CD8-positive, alpha-beta memory T cell (primary cell): ENCODE results near the gene ELK4. TPM values are rescaled to one million over a fixed set of nuclear protein-coding genes. Genes with fewer than 3 reads are reported as not detected.
"Not testable (repeated sequence)": the region's sequence is repeated elsewhere in the genome, so short reads cannot be mapped to it uniquely, and the experiment has no call there.

Experiments used
- CTCF ChIA-PET: fragments of 350-600 bp; sonication (Branson Sonifier 250); formaldehyde crosslinking; loops from one replicate; lab custom pipeline; 2021; ENCODE audit warnings: antibody characterized with exemption; lab: Charles Lee
- POLR2A ChIA-PET: fragments of 350-600 bp; sonication (Branson Sonifier 250); formaldehyde crosslinking; loops from one replicate; lab custom pipeline; 2021; ENCODE audit warnings: antibody characterized with exemption; lab: Charles Lee
- DNase-seq, 5 donors: peaks; one replicate each; pipeline versions ENCODE4 v3.0.0 to v3.0.0-alpha.2; 2020 to 2022; ENCODE audit warnings: mixed read lengths in 1 of 5
- H3K27ac ChIP-seq: one replicate; pipeline ENCODE4 v1.7.0; 2013; ENCODE audit warnings: low read depth, mild to moderate bottlenecking, low read length, moderate library complexity
- H3K27me3 ChIP-seq: 2 replicates; pipeline ENCODE4 v1.7.0; 2013; ENCODE audit warnings: low read length, mild to moderate bottlenecking; ENCODE audit not compliant: insufficient read depth, poor library complexity, severe bottlenecking
- H3K36me3 ChIP-seq: 2 replicates; pipeline ENCODE4 v1.7.0; 2013; ENCODE audit warnings: mild to moderate bottlenecking, low read length, moderate library complexity; ENCODE audit not compliant: insufficient read depth
- H3K4me1 ChIP-seq: 2 replicates; pipeline ENCODE4 v1.7.0; 2013; ENCODE audit warnings: mild to moderate bottlenecking, low read length, moderate library complexity; ENCODE audit not compliant: insufficient read depth
- H3K4me3 ChIP-seq: 2 replicates; pipeline ENCODE4 v1.7.0; 2013; ENCODE audit warnings: mild to moderate bottlenecking, low read length
- H3K9me3 ChIP-seq: 2 replicates; pipeline ENCODE4 v1.7.0; 2013; ENCODE audit warnings: mild to moderate bottlenecking, low read length
- H3K27ac Mint-ChIP-seq, 8 donors: one replicate each; pipeline ENCODE4 v1.8.0; 2020 to 2021; ENCODE audit warnings: mixed read lengths in 8 of 8, mild to moderate bottlenecking in 6 of 8, inconsistent platforms in 3 of 8, moderate library complexity in 3 of 8
- H3K27me3 Mint-ChIP-seq, 2 donors: one replicate each; pipeline ENCODE4 v1.8.0; 2020 to 2021; ENCODE audit warnings: mixed read lengths in 2 of 2, mild to moderate bottlenecking in 1 of 2, moderate library complexity in 1 of 2
- H3K36me3 Mint-ChIP-seq, 3 donors: one replicate each; pipeline ENCODE4 v1.8.0; 2020 to 2021; ENCODE audit warnings: mixed read lengths in 3 of 3, inconsistent platforms in 1 of 3, mild to moderate bottlenecking in 1 of 3
- H3K4me1 Mint-ChIP-seq, 3 donors: one replicate each; pipeline ENCODE4 v1.8.0; 2020 to 2021; ENCODE audit warnings: mixed read lengths in 3 of 3, inconsistent platforms in 1 of 3, mild to moderate bottlenecking in 1 of 3
- H3K4me3 Mint-ChIP-seq, 7 donors: one replicate each; pipeline ENCODE4 v1.8.0; 2020 to 2021; ENCODE audit warnings: mixed read lengths in 7 of 7, mild to moderate bottlenecking in 6 of 7, moderate library complexity in 4 of 7, inconsistent platforms in 2 of 7
- H3K9me3 Mint-ChIP-seq, 5 donors: one replicate each; pipeline ENCODE4 v1.8.0; 2020 to 2022; ENCODE audit warnings: mixed read lengths in 5 of 5, mild to moderate bottlenecking in 3 of 5, moderate library complexity in 2 of 5, inconsistent platforms in 1 of 5
- polyA plus RNA-seq: library from polyadenylated mRNA; unstranded; fragments of 300-500 nt; fragmentation: Illumina TruSeq; gene quantifications from one replicate; pipeline ENCODE4 v1.2.3, GENCODE V29; 2021
- total RNA-seq, 2 experiments: library from RNA; stranded (reverse); gene quantifications; one replicate each; pipeline ENCODE4 v1.2.3, GENCODE V29; 2021

Gene ELK4
- total and polyA plus RNA-seq, 3 experiments from 2014 or later = 6.1 to 88.7 (median 83.3) TPM

- CTCF ChIA-PET = interaction anchor here (0.7 to 1.9 kb wide), 3 partner anchors 13 to 66 kb away, joined by 3 to 10 read pairs (median 10); no protein-coding TSS in a partner anchor
- no peaks in the 10 kb centered on the region for H3K27me3 ChIP-seq
- no peak overlapping the region for H3K27ac ChIP-seq
- H3K27me3 Mint-ChIP-seq = peaks cover 9 to 21% of the 10 kb centered on the region in 2 donors
- H3K9me3 ChIP-seq = no peaks in the 10 kb centered on the region
- H3K36me3 ChIP-seq = no peaks in the 10 kb centered on the region
- no peak for DNase-seq
- no peaks in the 10 kb centered on the region for H3K36me3 Mint-ChIP-seq
- H3K4me3 Mint-ChIP-seq = no peak overlapping the region
- H3K4me3 ChIP-seq = no peak overlapping the region
- POLR2A ChIA-PET = interaction anchor here (0.7 kb wide), 1 partner anchor 394 kb away, joined by 5 read pairs; no protein-coding TSS in a partner anchor
- no peak overlapping the region for H3K27ac Mint-ChIP-seq
- H3K4me1 ChIP-seq = no peaks in the 10 kb centered on the region
- H3K9me3 Mint-ChIP-seq = no peaks in the 10 kb centered on the region
- H3K4me1 Mint-ChIP-seq = no peaks in the 10 kb centered on the region
Measured at GRCh38 chr1:205645519-205645918, 13.7 kb upstream of the ELK4 start.

GRCh38 chr1:205642679-205643307, 11.0 kb upstream of the ELK4 start:
- Mint-ChIP-seq H3K36me3 (no peaks in the 10 kb centered on the region), H3K9me3 (no peaks in the 10 kb centered on the region), H3K27me3 (peaks cover 15 to 41% of the 10 kb centered on the region in 2 donors), H3K4me3 (no peak overlapping the region), H3K27ac (peak overlapping the region in 1 of 8 donors; percentile 52), H3K4me1 (no peaks in the 10 kb centered on the region)
- ChIA-PET POLR2A (no interaction called here), CTCF (interaction anchor here (1.1 to 1.7 kb wide), 3 partner anchors 10 to 334 kb away, joined by 3 to 7 read pairs (median 4); partner anchors contain the start of gene ELK4)
- Histone ChIP-seq H3K9me3 (no peaks in the 10 kb centered on the region), H3K4me3 (no peak overlapping the region), H3K27ac (no peak overlapping the region), H3K36me3 (no peaks in the 10 kb centered on the region), H3K4me1 (no peaks in the 10 kb centered on the region), H3K27me3 (no peaks in the 10 kb centered on the region)
- DNase-seq = no peak

GRCh38 chr1:205639567-205639966, 7.8 kb upstream of the ELK4 start:
- CTCF ChIA-PET = interaction anchor here (0.8 to 2.7 kb wide), 2 partner anchors 43 to 48 kb away, joined by 3 to 14 read pairs; no protein-coding TSS in a partner anchor
- no peak overlapping the region for H3K27ac Mint-ChIP-seq
- Histone ChIP-seq H3K27me3 (no peaks in the 10 kb centered on the region), H3K9me3 (no peaks in the 10 kb centered on the region), H3K36me3 (no peaks in the 10 kb centered on the region), H3K4me3 (no peak overlapping the region), H3K4me1 (no peaks in the 10 kb centered on the region), H3K27ac (no peak overlapping the region)
- H3K36me3 Mint-ChIP-seq = no peaks in the 10 kb centered on the region
- H3K4me3 Mint-ChIP-seq = no peak overlapping the region
- H3K27me3 Mint-ChIP-seq = peaks cover 7 to 30% of the 10 kb centered on the region in 2 donors
- H3K4me1 Mint-ChIP-seq = peaks cover 0 to 2% (median 0%) of the 10 kb centered on the region in 3 donors
- H3K9me3 Mint-ChIP-seq = no peaks in the 10 kb centered on the region
- POLR2A ChIA-PET = no interaction called here
- no peak for DNase-seq

GRCh38 chr1:205637854-205638468, 6.2 kb upstream of the ELK4 start:
- H3K36me3 Mint-ChIP-seq = no peaks in the 10 kb centered on the region
- no peaks in the 10 kb centered on the region for H3K36me3 ChIP-seq
- no peak overlapping the region for H3K4me3 Mint-ChIP-seq
- peak overlapping the region in 1 of 8 donors; percentile 16 for H3K27ac Mint-ChIP-seq
- no peaks in the 10 kb centered on the region for H3K27me3 ChIP-seq
- H3K4me1 Mint-ChIP-seq = peaks cover 0 to 2% (median 0%) of the 10 kb centered on the region in 3 donors
- ChIA-PET POLR2A (no interaction called here), CTCF (interaction anchor here (2.7 kb wide), 2 partner anchors 21 to 46 kb away, joined by 14 read pairs; no protein-coding TSS in a partner anchor)
- no peaks in the 10 kb centered on the region for H3K9me3 Mint-ChIP-seq
- H3K4me1 ChIP-seq = no peaks in the 10 kb centered on the region
- H3K4me3 ChIP-seq = no peak overlapping the region
- no peak overlapping the region for H3K27ac ChIP-seq
- no peaks in the 10 kb centered on the region for H3K9me3 ChIP-seq
- H3K27me3 Mint-ChIP-seq = peaks cover 5 to 24% of the 10 kb centered on the region in 2 donors
- no peak for DNase-seq

GRCh38 chr1:205636732-205637131, 4.9 kb upstream of the ELK4 start:
- Histone ChIP-seq H3K36me3 (no peaks in the 10 kb centered on the region), H3K4me3 (no peak overlapping the region), H3K9me3 (no peaks in the 10 kb centered on the region), H3K27ac (no peak overlapping the region), H3K27me3 (no peaks in the 10 kb centered on the region), H3K4me1 (peaks cover 7% of the 10 kb centered on the region)
- no peak overlapping the region for H3K4me3 Mint-ChIP-seq
- ChIA-PET CTCF (interaction anchor here (1.5 to 2.7 kb wide), 3 partner anchors 22 to 108 kb away, joined by 4 to 14 read pairs (median 12); no protein-coding TSS in a partner anchor), POLR2A (no interaction called here)
- H3K4me1 Mint-ChIP-seq = peaks cover 3 to 11% (median 4%) of the 10 kb centered on the region in 3 donors
- DNase-seq = no peak
- H3K27ac Mint-ChIP-seq = peak overlapping the region in 1 of 8 donors; percentile 40
- H3K9me3 Mint-ChIP-seq = no peaks in the 10 kb centered on the region
- H3K36me3 Mint-ChIP-seq = no peaks in the 10 kb centered on the region
- peaks cover 5 to 24% of the 10 kb centered on the region in 2 donors for H3K27me3 Mint-ChIP-seq

GRCh38 chr1:205636138-205636530, 4.3 kb upstream of the ELK4 start:
- H3K27me3 Mint-ChIP-seq = peaks cover 6 to 23% of the 10 kb centered on the region in 2 donors
- H3K27me3 ChIP-seq, H3K36me3 Mint-ChIP-seq, H3K4me3 ChIP-seq, H3K9me3 Mint-ChIP-seq, POLR2A ChIA-PET, H3K4me3 Mint-ChIP-seq, H3K27ac ChIP-seq, DNase-seq, H3K4me1 ChIP-seq, H3K9me3 ChIP-seq, H3K36me3 ChIP-seq, H3K27ac Mint-ChIP-seq: not testable (repeated sequence)
- CTCF ChIA-PET = interaction anchor here (0.8 to 2.7 kb wide), 4 partner anchors 23 to 150 kb away, joined by 3 to 14 read pairs (median 8); no protein-coding TSS in a partner anchor
- H3K4me1 Mint-ChIP-seq = peaks cover 3 to 11% (median 4%) of the 10 kb centered on the region in 3 donors

GRCh38 chr1:205633421-205633976, 1.7 kb upstream of the ELK4 start:
- Histone ChIP-seq H3K4me3 (no peak overlapping the region), H3K9me3 (no peaks in the 10 kb centered on the region), H3K4me1 (peaks cover 27% of the 10 kb centered on the region), H3K36me3 (no peaks in the 10 kb centered on the region), H3K27ac (no peak overlapping the region), H3K27me3 (no peaks in the 10 kb centered on the region)
- DNase-seq = no peak
- peak overlapping the region in 4 of 8 donors; percentile 60 to 97 (median 78) for H3K27ac Mint-ChIP-seq
- CTCF ChIA-PET = interaction anchor here (1.7 to 3.7 kb wide), 8 partner anchors 10 to 109 kb away, joined by 7 to 96 read pairs (median 13); no protein-coding TSS in a partner anchor
- H3K4me3 Mint-ChIP-seq = peak overlapping the region in 1 of 7 donors; percentile 20
- no peaks in the 10 kb centered on the region for H3K9me3 Mint-ChIP-seq
- H3K4me1 Mint-ChIP-seq = peaks cover 25 to 37% (median 30%) of the 10 kb centered on the region in 3 donors
- peaks cover 0 to 13% (median under 1%) of the 10 kb centered on the region in 3 donors for H3K36me3 Mint-ChIP-seq
- peaks cover 4 to 7% of the 10 kb centered on the region in 2 donors for H3K27me3 Mint-ChIP-seq
- POLR2A ChIA-PET = interaction anchor here (4.7 kb wide), 1 partner anchor 41 kb away, joined by 67 read pairs; no protein-coding TSS in a partner anchor
